Fibroblast of peridontal ligament (primary cell): ENCODE results near the gene C12orf75.
"Not testable (repeated sequence)": the region's sequence is repeated elsewhere in the genome, so short reads cannot be mapped to it uniquely, and the experiment has no call there.

ENCODE experiments used
- DNase-seq: peaks from one replicate; pipeline ENCODE4 v3.0.0-alpha.2; 2010; ENCODE audit errors: extremely low read depth

C12orf75 gene

DNA sequence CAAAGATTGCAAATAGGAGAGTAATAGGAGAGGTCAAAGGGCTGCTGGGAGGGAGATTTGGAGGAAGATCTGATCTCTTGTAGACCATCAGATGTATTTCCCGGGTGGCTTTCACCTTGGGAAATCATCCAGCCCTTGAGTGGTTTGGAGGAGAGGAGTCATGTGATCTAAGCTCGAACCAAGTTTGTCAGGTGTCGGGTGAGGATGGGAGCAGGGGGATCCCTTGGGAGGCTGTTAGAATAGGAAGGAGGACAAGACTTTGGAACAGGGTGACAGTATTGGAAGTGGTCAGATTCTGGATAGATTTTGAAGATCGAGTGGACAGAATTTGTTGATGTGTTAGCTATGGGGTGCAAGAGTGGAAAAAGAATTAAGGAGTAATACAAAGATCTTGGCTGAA lies 46.6 kb downstream of the C12orf75 start:
- DNase-seq: no peak

DNA sequence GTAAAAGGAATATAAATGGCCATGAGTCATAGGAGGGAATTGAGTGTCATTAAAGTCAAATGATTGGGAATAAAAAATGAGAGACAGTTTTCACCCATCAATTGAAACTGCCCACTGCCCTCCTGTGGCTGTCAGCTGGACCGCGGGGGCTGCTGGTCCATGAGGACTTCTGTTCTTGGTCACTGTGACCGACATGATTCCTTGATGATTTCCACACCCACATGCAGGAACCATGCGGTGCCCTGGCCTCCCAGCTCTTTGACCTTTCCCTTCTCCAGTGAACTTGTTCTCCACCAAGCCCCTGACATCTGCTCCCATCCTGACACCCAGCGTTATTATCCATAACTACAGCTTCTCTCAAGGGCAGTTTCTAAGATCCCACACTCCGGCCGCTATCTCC lies 48.4 kb downstream of the C12orf75 start:
- no peak for DNase-seq

DNA sequence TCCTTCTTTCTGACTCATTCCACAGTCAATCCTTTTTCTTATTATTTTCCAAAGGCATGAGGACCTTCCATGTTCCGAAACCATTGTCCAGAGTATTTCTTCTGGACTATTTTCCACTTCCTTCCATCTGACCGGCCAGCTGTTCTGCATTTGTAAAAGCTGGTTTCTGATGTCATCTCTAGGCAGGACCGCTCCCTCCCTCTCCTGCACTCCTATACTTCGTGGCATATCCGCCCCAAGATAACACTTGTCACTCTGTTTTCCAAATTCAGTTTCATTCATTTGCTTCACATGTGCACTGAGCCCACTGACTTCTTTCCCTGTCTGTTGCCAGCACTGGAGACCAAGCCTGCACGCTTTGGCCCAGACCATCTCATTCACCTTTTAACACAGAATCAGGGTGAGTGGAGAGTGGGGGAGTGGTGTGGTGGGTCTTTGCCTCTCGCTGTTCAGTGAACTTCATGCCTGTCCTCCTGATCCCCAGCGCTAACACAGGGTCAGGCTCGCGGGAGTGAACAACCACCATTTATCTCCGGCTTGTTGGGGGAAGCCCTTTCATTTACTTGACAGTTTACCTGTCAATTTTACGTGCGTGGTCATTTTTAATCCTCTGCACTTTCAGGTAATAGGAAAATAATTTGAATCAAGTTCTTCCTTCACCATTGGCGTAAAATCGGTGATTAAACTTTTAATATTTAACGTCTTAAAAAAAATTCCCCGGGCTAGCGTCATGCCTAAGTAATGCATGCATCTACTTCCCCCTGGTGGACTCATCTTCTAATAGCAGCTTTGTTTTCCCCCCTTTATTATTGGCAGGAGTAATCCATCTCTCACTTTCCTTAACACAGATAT lies 52.5 kb downstream of the C12orf75 start:
- DNase-seq: peak; percentile 89

DNA sequence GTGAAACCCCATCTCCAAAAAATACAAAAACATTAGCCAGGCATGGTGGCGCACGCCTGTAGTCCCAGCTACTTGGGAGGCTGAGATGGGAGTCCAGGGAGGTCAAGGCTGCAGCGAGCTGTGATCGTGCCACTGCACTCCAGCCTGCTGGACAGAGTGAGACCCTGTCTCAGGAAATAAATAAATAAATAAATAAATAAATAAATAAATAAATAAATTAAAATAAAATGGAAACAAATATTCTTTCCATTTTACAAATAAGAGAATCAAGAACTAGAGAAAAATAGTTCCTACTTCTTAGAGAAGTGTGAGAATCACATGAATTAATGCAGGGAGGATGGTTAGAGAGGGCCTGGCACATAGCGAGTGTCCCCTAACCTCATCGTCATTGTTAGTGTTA lies 53.7 kb downstream of the C12orf75 start:
- DNase-seq: no peak

DNA sequence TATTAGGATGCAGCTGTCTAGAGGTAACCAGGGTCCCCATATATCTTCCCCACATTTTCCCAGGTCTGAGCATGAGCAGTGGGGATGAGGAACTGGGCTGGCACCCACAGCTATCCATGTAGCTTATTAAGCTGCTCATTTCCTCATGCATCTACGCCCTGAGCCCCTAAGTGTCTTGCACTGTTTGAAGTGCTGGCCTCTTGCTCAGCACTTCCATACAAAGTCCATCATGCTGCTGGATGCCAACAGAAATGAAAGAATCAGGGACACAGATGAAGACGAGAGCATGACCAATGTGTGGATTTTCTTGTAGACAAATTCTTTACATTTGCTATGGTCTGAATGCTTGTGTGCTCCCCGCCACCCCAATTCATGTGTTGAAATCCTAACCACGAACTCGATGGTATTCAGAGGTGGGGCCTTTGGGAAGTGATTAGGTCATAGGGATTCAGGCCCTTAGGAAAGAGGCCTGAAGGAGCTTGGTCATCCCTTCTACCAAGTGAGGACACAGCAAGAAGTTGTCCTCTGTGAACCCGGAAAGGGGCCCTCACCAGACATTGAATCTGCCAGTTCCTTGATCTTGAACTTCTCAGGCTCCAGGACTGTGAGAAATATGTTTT lies 54.5 kb downstream of the C12orf75 start:
- peak; percentile 52 for DNase-seq

DNA sequence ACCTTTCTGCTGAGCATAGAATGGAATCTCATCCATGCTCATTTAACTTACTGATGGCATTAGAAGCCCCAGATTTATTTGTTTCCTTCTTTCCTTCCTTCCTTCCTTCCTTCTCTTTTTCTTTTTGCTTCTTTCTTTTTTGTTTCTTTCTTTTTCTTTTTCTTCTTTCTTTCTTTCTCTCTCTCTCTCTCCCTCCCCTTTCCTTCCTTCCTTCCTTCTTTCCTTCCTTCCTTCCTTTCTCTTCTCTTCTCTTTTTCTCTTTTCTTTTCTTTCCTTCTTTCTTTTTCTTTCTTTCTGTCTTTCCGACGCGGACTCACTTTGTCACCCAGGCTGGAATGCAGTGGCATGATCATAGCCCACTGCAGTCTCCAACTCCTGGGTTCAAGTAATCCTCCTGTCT lies 55.9 kb downstream of the C12orf75 start:
- DNase-seq: no peak

DNA sequence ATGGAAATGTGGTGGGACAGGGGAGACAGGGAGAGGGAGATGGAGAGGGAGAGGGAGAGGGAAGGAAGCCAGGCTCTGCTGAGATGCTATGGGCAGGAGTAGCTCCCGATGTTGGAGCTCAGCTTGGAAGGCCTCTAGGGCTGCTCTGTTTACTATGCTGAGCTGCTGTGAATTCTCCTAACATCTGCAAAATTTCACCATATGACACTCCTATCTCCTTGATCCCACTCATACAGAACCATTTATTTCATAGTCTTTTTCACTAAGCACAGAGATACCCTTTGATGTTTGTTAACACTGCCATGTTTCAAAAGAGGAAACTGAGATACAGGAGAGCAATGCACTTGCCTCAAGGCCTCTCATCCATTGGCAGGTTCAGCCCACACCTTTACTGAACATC lies 60.7 kb downstream of the C12orf75 start:
- DNase-seq: no peak

DNA sequence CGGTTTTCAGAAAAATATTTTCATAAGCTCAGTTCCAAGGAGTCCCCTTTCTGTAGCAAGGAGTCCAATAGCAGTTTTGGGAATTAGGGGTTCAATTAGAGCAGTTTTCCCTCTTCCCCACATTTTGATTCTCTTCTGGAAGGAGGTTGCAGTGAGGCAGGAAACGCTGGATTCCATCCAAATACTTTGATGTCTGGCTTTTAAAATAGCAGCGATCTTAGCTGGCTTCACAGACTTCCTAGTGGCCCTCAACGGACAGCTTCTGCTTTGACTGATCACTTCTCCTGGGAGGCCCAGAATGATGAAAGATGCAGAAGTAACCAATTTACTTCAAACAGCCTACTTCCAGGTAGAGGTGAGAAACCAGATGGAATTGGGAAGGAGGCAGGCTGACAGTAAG lies 63.1 kb downstream of the C12orf75 start:
- peak; percentile 39 for DNase-seq

DNA sequence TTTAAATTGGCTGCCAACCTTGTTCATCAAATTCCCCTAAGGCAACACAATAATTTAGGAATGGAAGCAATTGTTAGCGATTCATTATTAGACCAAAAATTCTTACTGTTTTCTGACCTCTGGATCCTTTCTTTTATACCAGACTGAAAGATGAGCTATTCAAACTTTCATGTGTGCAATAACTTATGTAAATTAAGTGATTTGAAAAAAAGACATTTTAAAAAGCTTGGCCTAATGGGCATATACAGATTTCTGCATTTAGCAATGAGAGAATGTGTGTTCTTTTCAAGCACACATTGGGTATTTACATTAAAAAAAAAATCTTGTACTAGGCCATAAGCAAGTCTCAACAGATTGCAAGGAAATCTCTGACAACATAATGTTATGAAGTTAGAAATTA lies 65.5 kb downstream of the C12orf75 start:
- DNase-seq: no peak

DNA sequence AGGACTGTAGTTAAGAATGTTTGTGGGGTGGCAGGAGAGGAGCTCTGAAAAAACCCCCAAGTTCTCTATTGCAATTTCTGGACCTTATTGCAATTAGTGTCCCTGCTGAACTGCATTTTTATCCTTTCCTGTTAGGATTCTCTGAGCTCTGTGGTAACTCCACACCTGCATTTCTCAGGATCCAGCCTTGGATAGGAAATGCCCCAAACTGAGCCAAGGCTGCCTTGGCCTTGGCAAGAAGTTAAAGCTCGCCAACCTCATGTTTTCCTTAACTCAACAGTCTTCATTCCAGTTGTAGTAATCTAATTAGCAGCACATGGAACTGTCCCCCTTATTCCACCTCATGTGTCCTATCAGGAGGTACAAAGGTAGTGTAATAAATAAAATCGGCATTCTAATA lies 66.5 kb downstream of the C12orf75 start:
- DNase-seq: no peak

DNA sequence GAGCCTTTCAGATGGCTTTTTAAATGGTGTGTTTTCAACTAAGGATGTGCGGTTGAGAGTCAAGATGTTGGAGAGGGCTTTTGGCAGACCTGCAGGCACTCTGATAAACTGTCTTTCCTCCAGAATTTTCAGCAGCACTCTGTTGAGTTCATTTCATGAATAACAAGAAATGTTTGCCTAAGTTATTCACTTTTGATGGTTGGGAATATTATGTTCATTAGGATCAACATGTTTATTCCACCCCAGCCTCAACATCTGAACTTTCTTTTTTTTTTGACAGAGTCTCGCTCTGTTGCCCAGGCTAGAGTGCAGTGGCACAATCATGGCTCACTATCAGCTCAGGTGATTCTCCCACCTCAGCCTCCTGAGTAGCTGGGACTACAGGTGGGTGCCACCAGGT lies 68.4 kb downstream of the C12orf75 start:
- DNase-seq: no peak

DNA sequence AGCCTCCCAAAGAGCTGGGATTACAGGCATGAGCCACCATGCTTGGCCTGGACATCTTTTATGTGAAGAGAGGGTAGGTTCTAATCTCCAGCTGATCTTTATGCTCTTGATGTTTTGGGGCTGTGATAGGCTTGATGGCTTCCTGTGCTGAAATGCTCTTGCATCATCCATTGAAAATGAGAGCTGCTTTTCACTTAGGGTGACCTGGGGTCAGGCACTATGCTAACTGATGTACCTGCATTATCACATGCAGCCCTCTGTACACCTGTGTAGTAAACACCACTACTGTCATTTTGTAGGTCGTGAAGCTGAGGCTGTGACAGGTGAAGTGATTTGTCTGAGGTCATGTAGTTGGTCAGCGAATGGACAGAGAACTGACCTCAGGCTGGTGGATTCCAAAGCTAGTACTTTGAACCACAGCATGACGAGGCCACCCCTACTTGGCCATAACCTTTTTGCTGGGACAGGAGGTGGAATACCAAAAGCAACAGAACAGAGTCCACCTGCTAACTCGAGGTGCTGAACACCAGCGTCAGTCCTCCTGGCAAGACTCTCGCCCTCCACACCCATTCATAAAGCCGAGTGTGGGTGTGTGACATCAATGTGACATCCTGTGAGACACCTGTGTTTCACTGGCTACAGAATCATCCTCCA lies 69.1 kb downstream of the C12orf75 start:
- no peak for DNase-seq

DNA sequence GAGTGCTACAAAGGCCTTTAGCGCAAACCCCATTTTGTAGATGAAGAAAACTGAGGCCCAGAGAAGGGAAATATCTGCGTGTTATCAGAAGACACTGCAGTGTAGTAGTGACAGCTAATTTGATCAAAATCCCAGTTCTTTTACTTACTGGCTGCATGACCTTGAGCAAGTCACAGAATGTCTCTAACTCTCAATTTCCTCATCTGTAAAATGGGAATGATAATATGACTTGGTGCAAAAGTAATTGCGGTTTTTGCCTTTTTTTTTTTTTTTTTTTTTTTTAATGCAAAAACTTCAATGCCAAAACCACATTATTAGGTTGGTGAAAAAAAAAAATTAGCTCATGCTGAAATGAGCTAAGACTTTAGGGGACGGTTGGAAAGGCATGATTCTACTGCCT lies 69.7 kb downstream of the C12orf75 start:
- DNase-seq: no peak

DNA sequence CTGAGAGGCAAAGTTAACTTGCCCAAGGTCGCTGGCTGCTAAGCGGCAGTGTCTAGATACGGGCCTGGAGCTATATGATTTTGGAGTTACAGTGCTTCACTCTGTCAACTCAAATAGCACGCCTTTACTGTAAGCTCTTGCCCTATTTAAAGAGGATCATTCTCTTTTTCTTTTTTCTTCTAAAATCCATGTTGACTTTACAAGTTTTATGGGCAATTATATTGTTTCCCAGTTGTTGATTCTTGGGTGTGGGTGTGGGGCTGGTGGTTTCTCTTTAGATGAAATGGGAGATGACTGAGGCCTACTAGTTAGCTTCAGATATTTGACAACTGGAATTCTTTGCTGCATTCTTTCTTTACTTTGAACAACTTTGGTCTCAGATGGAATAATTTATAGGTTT lies 70.7 kb downstream of the C12orf75 start:
- DNase-seq: no peak

DNA sequence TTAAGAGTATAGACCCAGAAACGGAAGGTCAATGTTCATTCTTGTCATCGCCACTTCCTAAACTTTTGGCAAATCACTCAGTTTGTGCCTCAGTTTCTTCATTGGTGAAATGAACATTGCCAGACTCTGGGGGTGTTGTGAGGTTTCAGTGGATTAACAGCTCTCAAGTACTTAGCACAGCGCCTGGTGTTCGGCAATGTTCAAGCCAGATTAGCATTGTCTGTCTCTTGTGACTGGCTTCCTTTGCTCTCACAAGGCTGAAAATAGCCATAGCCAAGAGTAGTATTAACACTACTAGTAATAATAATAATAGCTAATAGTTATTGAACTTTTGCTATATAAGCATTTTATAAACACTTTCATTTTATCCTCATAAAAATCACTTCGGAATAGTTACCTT lies 71.9 kb downstream of the C12orf75 start:
- DNase-seq: no peak

DNA sequence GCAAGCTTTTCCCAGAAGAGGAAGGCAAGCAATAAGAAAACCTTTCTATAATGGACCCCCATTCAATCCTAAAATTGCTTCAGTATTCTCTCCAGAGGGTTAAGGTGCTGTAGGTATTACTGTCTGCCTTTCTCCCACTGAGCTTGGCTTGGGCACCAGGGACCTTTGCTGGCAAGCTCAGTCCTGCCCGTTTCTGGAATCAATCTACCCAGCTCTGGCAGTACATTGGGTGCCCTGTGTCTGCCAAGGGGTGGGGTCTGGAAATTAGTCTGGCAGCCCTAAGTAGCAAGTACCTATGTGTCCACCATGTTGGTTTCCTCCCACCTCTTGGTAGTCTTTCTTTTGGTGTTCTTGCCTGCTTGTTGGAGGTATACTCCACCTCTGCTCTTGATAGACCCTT lies 72.6 kb downstream of the C12orf75 start:
- no peak for DNase-seq

DNA sequence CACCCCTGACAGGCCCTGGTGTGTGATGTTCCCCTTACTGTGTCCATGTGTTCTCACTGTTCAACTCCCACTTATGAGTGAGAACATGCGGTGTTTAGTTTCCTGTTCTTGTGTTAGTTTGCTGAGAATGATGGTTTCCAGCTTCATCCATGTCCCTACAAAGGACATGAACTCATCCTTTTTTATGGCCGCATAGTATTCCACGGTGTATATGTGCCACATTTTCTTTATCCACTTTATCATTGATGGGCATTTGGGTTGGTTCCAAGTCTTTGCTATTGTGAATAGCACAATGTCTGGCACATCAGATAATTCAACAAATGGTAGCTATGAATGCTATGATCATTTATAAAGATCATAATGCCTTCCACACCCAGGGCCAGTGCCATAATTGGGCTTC lies 73.6 kb downstream of the C12orf75 start:
- not testable (repeated sequence) for DNase-seq

DNA sequence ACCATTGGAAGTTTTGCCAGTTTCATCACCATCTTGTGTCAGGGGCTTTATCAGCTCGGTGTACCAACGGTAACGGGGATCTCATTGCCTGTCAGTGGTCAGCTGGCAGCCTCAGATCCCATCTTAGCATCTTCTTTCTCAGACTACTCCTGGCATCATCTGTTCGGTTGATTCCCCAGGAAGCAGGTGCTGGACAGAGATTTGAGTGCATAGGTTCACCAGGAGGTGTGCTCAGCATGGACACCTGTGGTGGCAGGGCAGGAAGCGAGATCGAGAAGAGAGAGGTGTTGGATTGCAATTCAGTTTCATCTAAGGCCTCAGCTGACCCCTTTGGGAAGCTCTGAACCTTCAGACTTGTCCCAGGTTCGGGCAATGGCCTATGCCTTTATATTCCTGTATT lies 76.0 kb downstream of the C12orf75 start:
- DNase-seq: no peak

DNA sequence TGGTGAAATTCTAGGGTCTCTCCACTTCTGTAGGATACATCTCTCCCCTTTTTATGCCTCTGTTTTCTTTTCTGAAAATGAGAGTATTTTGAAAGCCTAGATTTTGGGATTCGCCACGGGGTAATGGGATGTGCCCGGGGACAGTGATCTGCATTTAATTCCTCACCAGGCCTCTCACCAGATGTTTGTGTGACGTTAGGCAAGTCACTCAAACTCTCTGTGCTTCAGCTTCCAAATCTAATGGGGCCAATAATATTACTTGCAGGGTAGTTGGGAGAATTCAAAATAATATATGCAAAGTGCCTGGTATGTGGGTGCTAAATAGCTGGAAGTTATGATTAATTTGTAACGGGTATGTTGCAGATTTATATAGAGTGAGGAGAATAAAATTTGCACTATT lies 78.8 kb downstream of the C12orf75 start:
- DNase-seq: no peak

DNA sequence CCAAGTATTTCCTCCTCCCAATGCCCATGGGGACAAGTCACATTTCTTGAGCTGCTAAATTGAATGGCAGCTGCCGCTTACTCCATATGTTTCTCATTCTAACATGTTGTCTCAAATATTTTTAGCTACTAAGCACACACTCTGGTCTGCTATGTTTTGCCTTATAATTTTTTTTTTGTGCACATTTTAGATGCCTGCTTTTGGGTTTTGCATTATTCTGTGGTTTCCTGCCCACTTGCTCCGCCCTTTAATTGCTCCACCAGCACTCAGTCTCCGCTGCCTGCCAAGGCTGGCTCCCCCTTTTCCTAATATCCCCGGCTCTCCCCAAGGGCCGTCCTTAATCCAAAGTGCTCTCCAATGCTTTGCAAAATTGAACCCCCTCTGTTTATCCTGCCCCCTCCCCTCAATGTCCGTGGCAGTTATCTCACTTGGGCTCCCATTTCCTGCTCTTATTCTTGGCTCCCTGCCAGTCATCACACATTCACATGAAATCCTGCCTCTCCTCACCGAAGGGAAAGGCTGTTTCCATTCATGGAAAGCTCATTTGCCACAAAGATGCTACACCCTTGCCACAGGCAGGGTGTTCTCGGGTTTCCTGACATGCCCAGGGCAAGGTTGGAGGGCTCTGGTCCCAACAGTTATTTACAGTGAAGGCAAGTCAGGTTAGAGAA lies 79.4 kb downstream of the C12orf75 start:
- peak; percentile 85 for DNase-seq

DNA sequence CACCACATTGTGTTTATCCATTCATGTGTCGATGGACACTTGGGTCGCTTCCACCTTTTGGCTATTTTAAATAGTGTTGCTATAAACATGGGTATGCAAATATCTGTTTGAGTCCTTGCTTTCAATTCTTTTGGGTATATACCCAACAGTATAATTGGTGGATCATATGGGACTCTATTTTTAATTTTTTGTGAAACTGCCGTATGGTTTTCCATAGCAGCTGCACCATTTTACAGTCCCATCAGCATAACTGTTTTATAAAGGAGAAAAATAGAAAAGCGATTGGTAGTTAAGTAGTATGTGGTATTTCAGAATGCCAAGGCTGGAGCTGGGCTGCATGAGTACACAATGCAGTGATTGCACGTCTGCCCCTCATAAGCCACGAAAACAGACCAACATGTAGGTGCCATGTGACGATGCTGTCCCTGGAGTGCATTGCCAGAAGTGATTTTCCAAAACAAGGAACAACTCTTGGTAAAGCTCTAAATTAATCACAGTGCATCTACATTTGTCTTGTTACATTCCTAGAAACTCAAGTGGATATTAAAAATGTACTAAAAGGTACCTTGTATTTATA lies 83.5 kb downstream of the C12orf75 start:
- DNase-seq: no peak

DNA sequence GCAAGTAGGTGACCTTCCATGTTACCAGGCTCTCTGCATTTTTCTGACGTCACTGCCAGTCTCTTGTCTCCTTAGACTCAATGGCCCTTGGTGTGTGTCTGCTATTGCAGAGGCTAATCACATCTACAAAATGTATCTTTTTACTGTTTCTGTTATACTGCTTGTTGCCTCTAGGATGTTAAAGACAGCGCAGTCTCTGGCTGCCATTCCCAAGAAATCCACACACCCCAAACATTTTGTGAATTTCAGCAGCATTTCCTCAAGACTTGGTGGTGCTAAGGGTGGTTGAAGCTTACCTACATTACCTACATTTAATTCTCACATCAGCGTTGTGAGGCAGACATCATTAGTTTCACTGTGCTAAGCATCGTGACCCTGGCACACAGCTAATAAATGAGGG lies 87.2 kb downstream of the C12orf75 start:
- no peak for DNase-seq
